Spleen (tissue), 11 donors: ENCODE results near the gene PXT1. TPM values are rescaled to one million over a fixed set of nuclear protein-coding genes. Genes with fewer than 3 reads are reported as not detected.

ENCODE experiments used
- DNase-seq: peaks from one replicate; pipeline ENCODE4 v3.0.0-alpha.2; 2020
- H3K27ac ChIP-seq, 8 donors: fragments of 200-600 bp; sonication (generic) in 7 of 8; 1 replicate in 4 of 8; 2 replicates in 4 of 8; pipeline versions ENCODE4 v1.5.0 to v1.8.0; 2016 to 2021; ENCODE audit warnings: inconsistent platforms in 4 of 8, mild to moderate bottlenecking in 4 of 8, moderate library complexity in 1 of 8
- H3K27me3 ChIP-seq, 7 donors: fragments of 200-600 bp; sonication (generic) in 6 of 7; replicated peaks in 1 of 7; 1 replicate in 4 of 7; 2 replicates in 3 of 7; pipeline versions ENCODE4 v1.5.0 to v1.8.0; 2016 to 2021; ENCODE audit warnings: inconsistent platforms in 3 of 7, mild to moderate bottlenecking in 1 of 7
- H3K36me3 ChIP-seq, 6 donors: fragments of 200-600 bp; sonication (generic) in 5 of 6; 1 replicate in 4 of 6; 2 replicates in 2 of 6; pipeline versions ENCODE4 v1.5.0 to v1.8.0; 2016 to 2021; ENCODE audit warnings: inconsistent platforms in 2 of 6
- H3K4me1 ChIP-seq, 6 donors: fragments of 200-600 bp; sonication (generic) in 5 of 6; 1 replicate in 3 of 6; 2 replicates in 3 of 6; pipeline versions ENCODE4 v1.5.0 to v1.8.0; 2016 to 2021; ENCODE audit warnings: inconsistent platforms in 3 of 6
- H3K4me3 ChIP-seq, 8 donors: fragments of 200-600 bp; sonication (generic) in 7 of 8; 1 replicate in 4 of 8; 2 replicates in 4 of 8; pipeline versions ENCODE4 v1.5.0 to v1.8.0; 2016 to 2021; ENCODE audit warnings: inconsistent platforms in 4 of 8, mild to moderate bottlenecking in 4 of 8, moderate library complexity in 2 of 8
- H3K9me3 ChIP-seq, 8 donors: fragments of 200-600 bp; sonication (generic) in 7 of 8; 1 replicate in 4 of 8; 2 replicates in 4 of 8; pipeline versions ENCODE4 v1.5.0 to v1.8.0; 2016 to 2021; ENCODE audit warnings: inconsistent platforms in 4 of 8
- POLR2A ChIP-seq, 3 donors: fragments of 450-650 bp; IDR thresholded peaks; one replicate each; pipeline ENCODE4 v1.5.1; 2017; ENCODE audit warnings: antibody characterized with exemption in 3 of 3, mild to moderate bottlenecking in 1 of 3
- POLR2AphosphoS5 ChIP-seq, 3 donors: sonication (generic); formaldehyde crosslinking; IDR thresholded peaks; one replicate each; pipeline ENCODE4 v1.5.1; 2017; ENCODE audit warnings: antibody characterized with exemption in 3 of 3
- WGBS, 5 donors: extraction: QIAGEN DNeasy Blood & Tissue Kit in 3 of 5; methylation state at CpG; one replicate each; pipeline versions ENCODE4 v1.1.5 to v1.1.7; 2013 to 2018; 5-methylcytosine and 5-hydroxymethylcytosine counted together
- intact Hi-C: fragments of 100-400 bp; cut with DNase I; formaldehyde crosslinking; loops from one replicate; pipeline ENCODE4 v1.15.0; 2023; ENCODE audit warnings: low total_unique reads
- polyA plus RNA-seq, 3 donors: library from polyadenylated mRNA; stranded (reverse); fragments of 200-250 nt; gene quantifications; one replicate each; pipeline ENCODE4 v1.2.1, GENCODE V29; 2013
- total RNA-seq, 7 donors: library from RNA; depleted of rRNA in 3 of 7; stranded (reverse); fragments of >200 nt in 3 of 7; fragmentation: NEBNext Ultra II Directional in 4 of 7; extraction: Animal tissue kit (Norgen Biotek cat#: 25700) in 4 of 7; gene quantifications; one replicate each; pipeline versions ENCODE4 v1.1.0 to v1.2.1, GENCODE V29; 2016 to 2021
- TF ChIP-seq, protein P1 (sequence below), 11 experiments: fragments of 200-600 bp in 7 of 11; fragments of 450-650 bp in 4 of 11; sonication (generic) in 4 of 11; IDR thresholded peaks in 8 of 11; conservative IDR thresholded peaks in 3 of 11; 1 replicate in 7 of 11; 2 replicates in 4 of 11; pipeline versions ENCODE4 v1.4.0 to v1.8.0; 2016 to 2021; ENCODE audit warnings: antibody characterized with exemption in 11 of 11, inconsistent platforms in 4 of 11, mild to moderate bottlenecking in 1 of 11
- donor health status: healthy with polysubstance abuse.
- donor health status: DM: no; HTN: no; CAD: no; lungs with moderate emphysema.
- donor health status: DM: no; HTN: no; CAD: no.
- donor health status: Bipolar disorder and iron deficiency.
- donor health status: healthy.
- donor health status: DM: no; HTN: no; CAD: no.
- donor health status: DM: yes; HTN: yes; CAD: no.

Gene PXT1
- total and polyA plus RNA-seq, 10 donors = 0.49 TPM; not detected in 9

DNA sequence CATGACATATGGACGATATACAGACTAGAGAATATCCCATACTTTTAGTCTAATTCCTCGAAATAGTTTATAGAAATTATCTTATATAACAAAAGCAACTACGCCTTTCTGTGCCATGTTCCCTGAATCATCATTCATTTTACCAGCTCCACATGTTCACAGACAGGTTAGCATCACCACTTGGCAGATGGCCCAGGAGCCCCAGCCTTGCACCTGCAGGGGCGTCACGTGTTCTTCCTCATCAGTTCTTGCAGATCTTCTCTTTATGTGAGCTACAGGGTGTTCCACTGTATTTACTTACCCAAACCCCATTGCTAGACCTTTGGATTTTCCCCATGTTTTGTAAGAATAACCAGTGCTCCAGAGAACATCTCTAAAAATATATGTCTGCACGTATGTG lies 93.4 kb downstream of the PXT1 start:
- H3K9me3 ChIP-seq = peaks cover 0 to 5% (median 0%) of the 10 kb centered on the region in 8 donors
- DNase-seq = no peak
- no peak for TF ChIP-seq POLR2A (IDR thresholded peaks at IDR 0.05)
- TF ChIP-seq POLR2AphosphoS5 (IDR thresholded peaks at IDR 0.05) = no peak
- TF ChIP-seq, protein P1, sequence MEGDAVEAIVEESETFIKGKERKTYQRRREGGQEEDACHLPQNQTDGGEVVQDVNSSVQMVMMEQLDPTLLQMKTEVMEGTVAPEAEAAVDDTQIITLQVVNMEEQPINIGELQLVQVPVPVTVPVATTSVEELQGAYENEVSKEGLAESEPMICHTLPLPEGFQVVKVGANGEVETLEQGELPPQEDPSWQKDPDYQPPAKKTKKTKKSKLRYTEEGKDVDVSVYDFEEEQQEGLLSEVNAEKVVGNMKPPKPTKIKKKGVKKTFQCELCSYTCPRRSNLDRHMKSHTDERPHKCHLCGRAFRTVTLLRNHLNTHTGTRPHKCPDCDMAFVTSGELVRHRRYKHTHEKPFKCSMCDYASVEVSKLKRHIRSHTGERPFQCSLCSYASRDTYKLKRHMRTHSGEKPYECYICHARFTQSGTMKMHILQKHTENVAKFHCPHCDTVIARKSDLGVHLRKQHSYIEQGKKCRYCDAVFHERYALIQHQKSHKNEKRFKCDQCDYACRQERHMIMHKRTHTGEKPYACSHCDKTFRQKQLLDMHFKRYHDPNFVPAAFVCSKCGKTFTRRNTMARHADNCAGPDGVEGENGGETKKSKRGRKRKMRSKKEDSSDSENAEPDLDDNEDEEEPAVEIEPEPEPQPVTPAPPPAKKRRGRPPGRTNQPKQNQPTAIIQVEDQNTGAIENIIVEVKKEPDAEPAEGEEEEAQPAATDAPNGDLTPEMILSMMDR (IDR thresholded peaks at IDR 0.05 in 8 of 11, conservative IDR thresholded peaks at IDR 0.05 in 3 of 11) = no peak
- no peak overlapping the region for H3K27ac ChIP-seq
- 56 to 69% (median 63%) methylated on average over 6 of the region's 6 CpGs for WGBS, 5 donors
- intact Hi-C loops = no loop called here
- peaks cover 0 to 37% (median 4%) of the 10 kb centered on the region in 7 donors for H3K27me3 ChIP-seq
- no peaks in the 10 kb centered on the region for H3K36me3 ChIP-seq
- H3K4me3 ChIP-seq = no peak overlapping the region
- peaks cover 0 to 20% (median 8%) of the 10 kb centered on the region in 6 donors for H3K4me1 ChIP-seq

DNA sequence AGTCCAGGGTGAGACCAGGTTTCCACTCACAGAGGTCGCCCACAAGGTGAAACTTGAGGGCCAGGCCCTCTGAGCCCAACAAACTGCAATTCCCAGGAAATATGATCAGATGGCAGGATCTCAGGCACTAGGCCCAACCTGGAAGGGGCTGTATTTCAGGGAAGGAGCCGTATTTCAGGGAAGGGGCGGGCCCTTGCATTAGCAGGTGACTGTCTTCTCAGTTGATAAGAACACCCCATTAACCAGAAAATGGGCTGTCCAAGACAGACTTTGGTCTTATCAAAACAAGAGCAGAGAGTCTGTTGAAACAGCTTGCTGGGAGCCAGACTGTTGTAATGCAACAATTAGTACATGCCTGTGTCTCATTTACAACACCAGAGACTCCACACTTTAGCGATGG lies 95.0 kb downstream of the PXT1 start:
- H3K4me3 ChIP-seq = no peak overlapping the region
- WGBS, 5 donors = 85 to 93% (median 88%) methylated on average over 4 of the region's 4 CpGs
- H3K27me3 ChIP-seq = peaks cover 0 to 23% (median 4%) of the 10 kb centered on the region in 7 donors
- no peak for DNase-seq
- H3K36me3 ChIP-seq = no peaks in the 10 kb centered on the region
- H3K27ac ChIP-seq = no peak overlapping the region
- intact Hi-C loops = no loop called here
- TF ChIP-seq, protein P1 (IDR thresholded peaks at IDR 0.05 in 8 of 11, conservative IDR thresholded peaks at IDR 0.05 in 3 of 11) = no peak
- TF ChIP-seq POLR2A (IDR thresholded peaks at IDR 0.05) (no peak), POLR2AphosphoS5 (IDR thresholded peaks at IDR 0.05) (no peak)
- H3K9me3 ChIP-seq = peaks cover 0 to 4% (median 0%) of the 10 kb centered on the region in 8 donors
- H3K4me1 ChIP-seq = peaks cover 0 to 20% (median 8%) of the 10 kb centered on the region in 6 donors

DNA sequence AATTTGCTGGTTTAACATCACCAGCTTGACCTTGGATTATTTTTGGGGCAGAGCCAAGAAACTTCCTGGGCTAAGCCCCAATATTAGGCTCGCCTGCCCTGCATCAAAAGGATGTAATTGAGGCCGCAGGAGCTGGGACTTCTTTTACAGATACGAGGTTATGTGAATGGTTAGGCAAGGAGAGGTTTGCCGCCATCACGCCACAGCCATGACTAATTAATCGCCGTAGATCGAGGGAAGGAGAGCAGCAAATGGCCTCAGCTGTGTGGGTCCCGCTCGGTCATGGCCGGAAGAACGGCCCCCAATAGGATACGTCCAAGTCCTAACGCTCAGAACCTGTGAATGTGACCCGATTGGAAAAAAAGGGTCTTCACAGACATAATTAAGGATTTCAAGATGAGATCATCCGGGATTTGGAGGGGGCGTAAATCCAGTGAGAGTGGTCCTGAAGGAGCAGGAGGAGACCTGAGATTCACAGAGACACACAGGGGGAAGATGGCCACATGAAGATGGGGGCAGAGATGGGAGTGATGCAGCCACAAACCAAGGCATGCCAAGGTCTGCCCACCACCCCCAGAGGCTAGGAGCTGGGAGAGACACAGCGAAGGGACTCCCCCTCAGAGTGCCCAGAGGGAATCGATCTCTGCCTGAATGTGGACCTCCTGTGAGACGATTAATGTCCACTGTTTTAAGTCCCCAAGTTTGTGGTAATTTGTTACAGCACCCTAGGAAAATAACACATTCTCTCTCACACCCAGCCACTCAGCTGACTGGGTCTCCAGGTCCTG lies 96.0 kb downstream of the PXT1 start:
- intact Hi-C loops = no loop called here

More for the DNA sequence above, 96.0 kb downstream of the PXT1 start:
- TF ChIP-seq POLR2AphosphoS5 (IDR thresholded peaks at IDR 0.05) (no peak), POLR2A (IDR thresholded peaks at IDR 0.05) (no peak)
- TF ChIP-seq, protein P1 (IDR thresholded peaks at IDR 0.05 in 8 of 11, conservative IDR thresholded peaks at IDR 0.05 in 3 of 11) = no peak
- Histone ChIP-seq H3K4me3 (no peak overlapping the region), H3K27me3 (peaks cover 0 to 23% (median 4%) of the 10 kb centered on the region in 7 donors), H3K36me3 (no peaks in the 10 kb centered on the region), H3K27ac (no peak overlapping the region), H3K4me1 (peaks cover 0 to 20% (median 8%) of the 10 kb centered on the region in 6 donors), H3K9me3 (no peaks in the 10 kb centered on the region)
- no peak for DNase-seq
- 89 to 93% (median 91%) methylated on average over 20 of the region's 20 CpGs for WGBS, 5 donors
